HepG2 (cell line): Measurements from ENCODE around the gene FSIP1. TPM values are rescaled to one million over a fixed set of nuclear protein-coding genes. Genes with fewer than 3 reads are reported as not detected.

Source experiments
- ATAC-seq: fragments of 200-7000 bp; cut with Tn5 transposase; 3 replicates; pipeline ENCODE4 v1.9.1; 2020; ENCODE audit warnings: mild to moderate bottlenecking, moderate library complexity
- BruUV-seq: library from RNA; stranded (reverse); fragments of 400-500 nt; replicated peaks from 2 replicates; lab custom pipeline; 2021; lab: Mats Ljungman, UMichigan
- CTCF ChIA-PET: fragments of 300-600 bp; formaldehyde crosslinking; extraction: SDS; loops from one replicate; lab custom pipeline; 2021; ENCODE audit warnings: low total read pairs, inconsistent platforms, low intra/inter-chr PET ratio; lab: Yijun Ruan, JAX
- POLR2A ChIA-PET: fragments of 350-600 bp; sonication (Branson Sonifier 250); formaldehyde crosslinking; loops from one replicate; lab custom pipeline; 2020; ENCODE audit warnings: antibody characterized with exemption, inconsistent platforms; lab: Yijun Ruan, JAX
- DNase-seq: peaks from one replicate; pipeline ENCODE4 v3.0.0-alpha.2; 2015; ENCODE audit warnings: low spot score
- FAIRE-seq: peaks from 3 replicates; lab custom pipeline; 2011; peaks lifted over from hg19 to GRCh38; lab: Jason Lieb, UNC
- H2AFZ ChIP-seq: one replicate; pipeline ENCODE4 v1.6.1; 2011; ENCODE audit warnings: low read length, inconsistent platforms
- H3K27ac ChIP-seq: fragments of 300-600 bp; 3 replicates; pipeline ENCODE4 v1.8.0; 2011; ENCODE audit warnings: mixed run types, mild to moderate bottlenecking, mixed read lengths, low read length, inconsistent platforms; ENCODE audit not compliant: insufficient read depth; ENCODE audit errors: extremely low read length
- H3K27me3 ChIP-seq, 2 experiments: fragments of 200-600 bp in 1 of 2; 2 replicates in 1 of 2; 3 replicates in 1 of 2; pipeline versions ENCODE4 v1.6.0 to v1.8.0; 2011; ENCODE audit warnings: low read length in 2 of 2, mild to moderate bottlenecking in 2 of 2, moderate library complexity in 2 of 2, inconsistent platforms in 1 of 2; ENCODE audit not compliant: insufficient read depth in 2 of 2, control insufficient read depth in 1 of 2
- H3K36me3 ChIP-seq, 2 experiments: fragments of 200-600 bp in 1 of 2; replicated peaks in 1 of 2; 2 replicates in 1 of 2; 3 replicates in 1 of 2; pipeline versions ENCODE4 v1.5.1 to v1.8.0; 2011; ENCODE audit warnings: low read length in 2 of 2, inconsistent platforms in 1 of 2; ENCODE audit not compliant: insufficient read depth in 2 of 2, control insufficient read depth in 1 of 2
- H3K4me1 ChIP-seq: 2 replicates; pipeline ENCODE4 v1.5.1; 2012; ENCODE audit warnings: low read length, inconsistent platforms; ENCODE audit not compliant: insufficient read depth
- H3K4me2 ChIP-seq: 2 replicates; pipeline ENCODE4 v1.6.0; 2011; ENCODE audit warnings: low read depth, low read length, inconsistent platforms
- H3K4me3 ChIP-seq, 3 experiments: fragments of 200-600 bp in 1 of 3; sonication (generic), shearing (Covaris generic) in 1 of 3; replicated peaks in 1 of 3; 2 replicates each; pipeline ENCODE4 v1.5.1; 2011 to 2016; ENCODE audit warnings: low read length in 3 of 3, inconsistent platforms in 2 of 3, low read depth in 2 of 3, mild to moderate bottlenecking in 2 of 3, control low read depth in 1 of 3, mixed read lengths in 1 of 3; ENCODE audit not compliant: insufficient read depth in 1 of 3
- H3K79me2 ChIP-seq: one replicate; pipeline ENCODE4 v1.6.1; 2011; ENCODE audit warnings: low read length, inconsistent platforms; ENCODE audit not compliant: insufficient read depth
- H3K9ac ChIP-seq: 2 replicates; pipeline ENCODE4 v1.6.0; 2011; ENCODE audit warnings: mild to moderate bottlenecking, low read depth, low read length, inconsistent platforms; ENCODE audit not compliant: insufficient read depth
- H3K9me3 ChIP-seq: 2 replicates; pipeline ENCODE4 v1.5.1; 2012; ENCODE audit warnings: mild to moderate bottlenecking, low read length
- H4K20me1 ChIP-seq: 2 replicates; pipeline ENCODE4 v1.6.0; 2011; ENCODE audit warnings: inconsistent platforms, mild to moderate bottlenecking, low read length, moderate library complexity; ENCODE audit not compliant: insufficient read depth
- CEBPB ChIP-seq: IDR thresholded peaks from 2 replicates; pipeline ENCODE4 v1.6.1; 2011; ENCODE audit warnings: low read depth, low read length, improper control_type of control experiment, borderline replicate concordance
- MLLT10 ChIP-seq: sonication (generic); formaldehyde crosslinking; IDR thresholded peaks from 2 replicates; pipeline ENCODE4 v1.4.0; 2020; ENCODE audit warnings: missing genetic modification reagents
- NR3C1 ChIP-seq: sonication (generic); formaldehyde crosslinking; IDR thresholded peaks from 2 replicates; pipeline ENCODE4 v1.4.0; 2020; ENCODE audit warnings: missing genetic modification reagents
- TCF7 ChIP-seq: sonication (generic); IDR thresholded peaks from 2 replicates; pipeline ENCODE4 v1.6.1; 2016; ENCODE audit warnings: antibody characterized with exemption, low read depth
- ZNF180 ChIP-seq: sonication (generic); formaldehyde crosslinking; IDR thresholded peaks from 2 replicates; pipeline ENCODE4 v1.4.0; 2020; ENCODE audit warnings: low read depth, missing genetic modification reagents, borderline replicate concordance
- whole genome bisulfite sequencing: methylation state at CpG from one replicate; pipeline ENCODE4 v1.1.6; 2017; ENCODE audit warnings: low lambda C conversion rate; 5-methylcytosine and 5-hydroxymethylcytosine counted together
- in situ Hi-C: cut with HindIII; loops from 2 replicates; pipeline ENCODE4 v1.10.0; 2017; ENCODE audit warnings: low pct_unique_long_range_greater_than_20kb; ENCODE audit not compliant: extremely low pct_ligation_motif_present
- intact Hi-C: fragments of 100-400 bp; cut with micrococcal nuclease; formaldehyde crosslinking; loops from one replicate; pipeline ENCODE4 v1.10.0; 2022; ENCODE audit not compliant: unreplicated experiment
- polyA plus RNA-seq, 8 experiments: library from polyadenylated mRNA; depleted of rRNA in 3 of 8; stranded (reverse) in 7 of 8; unstranded in 1 of 8; fragments of >200 nt; fragmentation: Illumina TruSeq in 4 of 8; extraction: Trizol in 4 of 8; gene quantifications; 2 replicates each; pipeline versions ENCODE4 v1.2.1 to v1.2.3, GENCODE V29; 2011 to 2016; ENCODE audit warnings: low read depth in 4 of 8, missing spikeins in 1 of 8, mixed read lengths in 1 of 8; ENCODE audit not compliant: insufficient read depth in 1 of 8
- total RNA-seq, 5 experiments: library from RNA; depleted of rRNA; stranded (reverse); fragments of >200 nt; fragmentation: Illumina TruSeq; extraction: Trizol; gene quantifications; 2 replicates each; pipeline ENCODE4 v1.2.3, GENCODE V29; 2016; ENCODE audit warnings: low read depth in 1 of 5
- TF ChIP-seq, protein P1 (sequence below): sonication (generic); formaldehyde crosslinking; IDR thresholded peaks from 2 replicates; pipeline ENCODE4 v1.4.0; 2020; ENCODE audit warnings: missing genetic modification reagents

The FSIP1 gene
- total and polyA plus RNA-seq, 2 of the 13 experiments (the other 11 are each of a cell fraction or from before 2014, with no cell fraction given) = 0.18 TPM; not detected in 1

DNA sequence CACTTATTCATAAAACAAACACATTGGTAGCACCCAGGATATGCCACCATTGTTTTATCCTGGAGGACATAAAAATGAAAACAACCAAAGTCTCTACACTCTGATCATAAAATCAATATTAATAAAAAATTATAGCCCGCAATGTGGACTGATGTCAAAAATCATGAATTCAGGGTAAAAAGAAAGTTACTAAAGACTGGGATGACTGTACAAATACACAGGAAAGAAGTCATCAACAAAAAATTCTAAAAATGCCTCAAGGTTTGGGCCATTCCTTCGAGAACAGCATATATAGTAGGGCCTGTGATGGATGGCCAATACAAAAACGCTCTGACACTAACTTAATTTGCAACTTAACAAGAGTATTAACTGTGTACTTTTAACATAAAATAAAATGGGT lies 125.0 kb downstream of the FSIP1 start:
- intact Hi-C loops (no loop called here), in situ Hi-C loops (no loop called here)
- Histone ChIP-seq H4K20me1 (no peaks in the 10 kb centered on the region), H3K9ac (no peak overlapping the region), H3K36me3 (no peaks in the 10 kb centered on the region), H3K4me3 (no peak overlapping the region), H3K4me2 (no peak overlapping the region), H3K27ac (no peak overlapping the region), H2AFZ (no peak overlapping the region), H3K79me2 (no peaks in the 10 kb centered on the region)
- no TSS peak for BruUV-seq
- ATAC-seq = no peak
- WGBS = 37% methylated on average over 3 of the region's 3 CpGs
- CTCF ChIA-PET = no interaction called here
- TF ChIP-seq MLLT10 = no peak
- TF ChIP-seq TCF7 = no peak
- TF ChIP-seq CEBPB = no peak
- no peak for TF ChIP-seq NR3C1 (CRISPR knock-in tag)
- TF ChIP-seq ZNF180 (CRISPR knock-in tag) = no peak
- TF ChIP-seq, protein P1, sequence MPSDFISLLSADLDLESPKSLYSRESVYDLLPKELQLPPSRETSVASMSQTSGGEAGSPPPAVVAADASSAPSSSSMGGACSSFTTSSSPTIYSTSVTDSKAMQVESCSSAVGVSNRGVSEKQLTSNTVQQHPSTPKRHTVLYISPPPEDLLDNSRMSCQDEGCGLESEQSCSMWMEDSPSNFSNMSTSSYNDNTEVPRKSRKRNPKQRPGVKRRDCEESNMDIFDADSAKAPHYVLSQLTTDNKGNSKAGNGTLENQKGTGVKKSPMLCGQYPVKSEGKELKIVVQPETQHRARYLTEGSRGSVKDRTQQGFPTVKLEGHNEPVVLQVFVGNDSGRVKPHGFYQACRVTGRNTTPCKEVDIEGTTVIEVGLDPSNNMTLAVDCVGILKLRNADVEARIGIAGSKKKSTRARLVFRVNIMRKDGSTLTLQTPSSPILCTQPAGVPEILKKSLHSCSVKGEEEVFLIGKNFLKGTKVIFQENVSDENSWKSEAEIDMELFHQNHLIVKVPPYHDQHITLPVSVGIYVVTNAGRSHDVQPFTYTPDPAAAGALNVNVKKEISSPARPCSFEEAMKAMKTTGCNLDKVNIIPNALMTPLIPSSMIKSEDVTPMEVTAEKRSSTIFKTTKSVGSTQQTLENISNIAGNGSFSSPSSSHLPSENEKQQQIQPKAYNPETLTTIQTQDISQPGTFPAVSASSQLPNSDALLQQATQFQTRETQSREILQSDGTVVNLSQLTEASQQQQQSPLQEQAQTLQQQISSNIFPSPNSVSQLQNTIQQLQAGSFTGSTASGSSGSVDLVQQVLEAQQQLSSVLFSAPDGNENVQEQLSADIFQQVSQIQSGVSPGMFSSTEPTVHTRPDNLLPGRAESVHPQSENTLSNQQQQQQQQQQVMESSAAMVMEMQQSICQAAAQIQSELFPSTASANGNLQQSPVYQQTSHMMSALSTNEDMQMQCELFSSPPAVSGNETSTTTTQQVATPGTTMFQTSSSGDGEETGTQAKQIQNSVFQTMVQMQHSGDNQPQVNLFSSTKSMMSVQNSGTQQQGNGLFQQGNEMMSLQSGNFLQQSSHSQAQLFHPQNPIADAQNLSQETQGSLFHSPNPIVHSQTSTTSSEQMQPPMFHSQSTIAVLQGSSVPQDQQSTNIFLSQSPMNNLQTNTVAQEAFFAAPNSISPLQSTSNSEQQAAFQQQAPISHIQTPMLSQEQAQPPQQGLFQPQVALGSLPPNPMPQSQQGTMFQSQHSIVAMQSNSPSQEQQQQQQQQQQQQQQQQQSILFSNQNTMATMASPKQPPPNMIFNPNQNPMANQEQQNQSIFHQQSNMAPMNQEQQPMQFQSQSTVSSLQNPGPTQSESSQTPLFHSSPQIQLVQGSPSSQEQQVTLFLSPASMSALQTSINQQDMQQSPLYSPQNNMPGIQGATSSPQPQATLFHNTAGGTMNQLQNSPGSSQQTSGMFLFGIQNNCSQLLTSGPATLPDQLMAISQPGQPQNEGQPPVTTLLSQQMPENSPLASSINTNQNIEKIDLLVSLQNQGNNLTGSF (CRISPR knock-in tag) = no peak
- TF ChIP-seq, all 625 proteins: peak for 0
- DNase-seq = no peak
- no peaks in the 10 kb centered on the region for H3K9me3 ChIP-seq
- no peaks in the 10 kb centered on the region for H3K4me1 ChIP-seq
- POLR2A ChIA-PET = no interaction called here
- H3K27me3 ChIP-seq = no peaks in the 10 kb centered on the region
- no peak for FAIRE-seq
